Tibial nerve (tissue), 4 donors: ENCODE measurements around the gene GSG1L. TPM values are rescaled to one million over a fixed set of nuclear protein-coding genes. Genes with fewer than 3 reads are reported as not detected.

Source experiments
- DNase-seq, 2 donors: peaks; one replicate each; pipeline ENCODE4 v3.0.0-alpha.2; 2019; ENCODE audit warnings: low spot score in 2 of 2
- H3K27ac ChIP-seq, 4 donors: fragments of 200-600 bp; sonication (generic) in 3 of 4; one replicate each; pipeline ENCODE4 v1.5.1; 2017 to 2019; ENCODE audit warnings: mild to moderate bottlenecking in 1 of 4
- H3K27me3 ChIP-seq, 2 donors: fragments of 200-600 bp; sonication (generic) in 1 of 2; one replicate each; pipeline versions ENCODE4 v1.5.1 to v1.6.0; 2017 to 2019
- H3K36me3 ChIP-seq, 3 donors: fragments of 200-600 bp; sonication (generic); one replicate each; pipeline ENCODE4 v1.5.1; 2018 to 2019
- H3K4me1 ChIP-seq, 4 donors: fragments of 200-600 bp; sonication (generic) in 3 of 4; one replicate each; pipeline ENCODE4 v1.5.1; 2017 to 2019
- H3K4me3 ChIP-seq, 4 donors: fragments of 200-600 bp; sonication (generic) in 3 of 4; one replicate each; pipeline ENCODE4 v1.5.1; 2017 to 2019; ENCODE audit warnings: mild to moderate bottlenecking in 1 of 4, moderate library complexity in 1 of 4
- H3K9me3 ChIP-seq, 4 donors: fragments of 200-600 bp; sonication (generic) in 3 of 4; one replicate each; pipeline ENCODE4 v1.5.1; 2017 to 2019
- EP300 ChIP-seq, 2 donors: sonication (generic); formaldehyde crosslinking; IDR thresholded peaks; one replicate each; pipeline ENCODE4 v1.6.1; 2017; ENCODE audit warnings: antibody characterized with exemption in 2 of 2, mild to moderate bottlenecking in 1 of 2
- POLR2A ChIP-seq, 2 donors: fragments of 450-650 bp; IDR thresholded peaks; one replicate each; pipeline ENCODE4 v1.6.1; 2017; ENCODE audit warnings: antibody characterized with exemption in 2 of 2, mild to moderate bottlenecking in 2 of 2, moderate library complexity in 2 of 2
- WGBS, 2 donors: methylation state at CpG; one replicate each; pipeline ENCODE4 v1.1.5; 2018; 5-methylcytosine and 5-hydroxymethylcytosine counted together
- small RNA-seq: library from RNA; depleted of rRNA; stranded (forward); fragments of <200 nt; gene quantifications from one replicate; pipeline ENCODE3, GENCODE V24; 2016
- total RNA-seq, 4 donors: library from RNA; depleted of rRNA; stranded (reverse); fragments of >200 nt; gene quantifications; one replicate each; pipeline ENCODE4 v1.1.0, GENCODE V29; 2016
- TF ChIP-seq, protein P1 (sequence below), 5 experiments: fragments of 200-600 bp in 3 of 5; fragments of 450-650 bp in 2 of 5; sonication (generic) in 3 of 5; IDR thresholded peaks; one replicate each; pipeline ENCODE4 v1.5.1; 2016 to 2019; ENCODE audit warnings: antibody characterized with exemption in 5 of 5, mild to moderate bottlenecking in 3 of 5, moderate library complexity in 2 of 5

Gene GSG1L
- total RNA-seq, 4 donors from 2014 or later, result not detected

DNA sequence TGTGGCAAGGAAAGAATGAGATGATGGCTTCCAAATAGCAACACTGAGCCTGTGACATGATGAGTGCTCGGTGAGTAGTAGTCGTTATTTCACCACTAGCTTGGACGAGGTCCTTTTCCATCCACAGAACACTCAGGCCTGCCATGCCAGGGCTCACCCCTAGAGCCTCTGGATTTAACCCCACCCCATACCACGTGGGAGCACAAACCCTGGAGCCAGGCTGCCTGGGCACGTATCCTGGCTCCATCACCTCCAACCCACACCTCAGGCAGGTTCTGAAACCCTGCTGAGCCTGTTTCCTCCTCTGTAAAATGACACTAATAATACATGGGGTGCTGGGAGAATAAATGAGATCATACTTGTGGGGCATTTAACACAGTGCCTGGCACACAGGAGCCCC is 321.2 kb downstream of the GSG1L start:
- DNase-seq, result no peak
- TF ChIP-seq, protein P1, sequence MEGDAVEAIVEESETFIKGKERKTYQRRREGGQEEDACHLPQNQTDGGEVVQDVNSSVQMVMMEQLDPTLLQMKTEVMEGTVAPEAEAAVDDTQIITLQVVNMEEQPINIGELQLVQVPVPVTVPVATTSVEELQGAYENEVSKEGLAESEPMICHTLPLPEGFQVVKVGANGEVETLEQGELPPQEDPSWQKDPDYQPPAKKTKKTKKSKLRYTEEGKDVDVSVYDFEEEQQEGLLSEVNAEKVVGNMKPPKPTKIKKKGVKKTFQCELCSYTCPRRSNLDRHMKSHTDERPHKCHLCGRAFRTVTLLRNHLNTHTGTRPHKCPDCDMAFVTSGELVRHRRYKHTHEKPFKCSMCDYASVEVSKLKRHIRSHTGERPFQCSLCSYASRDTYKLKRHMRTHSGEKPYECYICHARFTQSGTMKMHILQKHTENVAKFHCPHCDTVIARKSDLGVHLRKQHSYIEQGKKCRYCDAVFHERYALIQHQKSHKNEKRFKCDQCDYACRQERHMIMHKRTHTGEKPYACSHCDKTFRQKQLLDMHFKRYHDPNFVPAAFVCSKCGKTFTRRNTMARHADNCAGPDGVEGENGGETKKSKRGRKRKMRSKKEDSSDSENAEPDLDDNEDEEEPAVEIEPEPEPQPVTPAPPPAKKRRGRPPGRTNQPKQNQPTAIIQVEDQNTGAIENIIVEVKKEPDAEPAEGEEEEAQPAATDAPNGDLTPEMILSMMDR (IDR thresholded peaks at IDR 0.05), result no peak
- no peaks in the 10 kb centered on the region for H3K27me3 ChIP-seq
- WGBS, 2 donors, result 81 to 83% methylated on average over 5 of the region's 5 CpGs
- no peaks in the 10 kb centered on the region for H3K9me3 ChIP-seq
- H3K4me3 ChIP-seq, result no peak overlapping the region
- peaks cover 0 to 41% (median 0%) of the 10 kb centered on the region in 3 donors for H3K36me3 ChIP-seq
- no peaks in the 10 kb centered on the region for H3K4me1 ChIP-seq
- H3K27ac ChIP-seq, result no peak overlapping the region

DNA sequence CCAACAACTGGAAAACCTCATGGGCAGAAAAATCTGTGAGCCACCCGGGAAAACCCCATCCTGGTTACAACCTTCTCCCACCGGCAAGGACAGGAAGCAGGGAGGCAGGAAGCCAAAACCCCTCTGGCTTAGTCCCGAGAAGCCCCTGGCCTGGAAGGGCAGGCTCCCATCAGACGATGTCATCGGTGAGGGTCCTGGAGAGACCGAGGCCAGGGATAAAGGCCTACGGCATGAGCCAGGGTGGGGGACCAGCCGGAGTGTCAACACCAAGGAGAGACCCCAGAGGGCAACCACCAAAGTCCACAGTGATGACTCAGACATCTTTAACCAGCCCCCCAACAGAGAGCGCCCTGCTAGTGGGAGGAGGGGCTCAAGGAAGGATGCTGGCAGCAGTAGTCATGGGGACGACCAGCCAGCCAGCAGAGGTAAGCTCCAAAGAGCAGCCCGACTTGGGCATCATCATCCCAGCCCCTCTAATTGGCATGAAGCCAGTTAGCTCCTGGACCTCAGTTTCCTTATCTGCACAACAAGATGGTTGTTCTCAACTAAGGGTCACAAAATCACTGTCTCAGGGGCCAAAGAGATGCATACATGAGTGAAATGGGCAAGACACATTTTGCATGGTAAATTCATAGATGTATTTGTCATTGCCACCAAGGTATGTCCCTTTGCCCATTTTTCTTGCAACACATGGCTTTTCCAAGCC is 322.9 kb downstream of the GSG1L start:
- Histone ChIP-seq H3K4me3 (no peak overlapping the region), H3K27me3 (no peaks in the 10 kb centered on the region), H3K36me3 (peaks cover 0 to 43% (median 0%) of the 10 kb centered on the region in 3 donors), H3K9me3 (no peaks in the 10 kb centered on the region), H3K4me1 (no peaks in the 10 kb centered on the region), H3K27ac (no peak overlapping the region)
- 76 to 82% methylated on average over 10 of the region's 11 CpGs for WGBS, 2 donors
- no peak for DNase-seq
- TF ChIP-seq, protein P1 (IDR thresholded peaks at IDR 0.05), result no peak
- TF ChIP-seq EP300 (IDR thresholded peaks at IDR 0.05), result no peak
- TF ChIP-seq POLR2A (IDR thresholded peaks at IDR 0.05), result no peak

DNA sequence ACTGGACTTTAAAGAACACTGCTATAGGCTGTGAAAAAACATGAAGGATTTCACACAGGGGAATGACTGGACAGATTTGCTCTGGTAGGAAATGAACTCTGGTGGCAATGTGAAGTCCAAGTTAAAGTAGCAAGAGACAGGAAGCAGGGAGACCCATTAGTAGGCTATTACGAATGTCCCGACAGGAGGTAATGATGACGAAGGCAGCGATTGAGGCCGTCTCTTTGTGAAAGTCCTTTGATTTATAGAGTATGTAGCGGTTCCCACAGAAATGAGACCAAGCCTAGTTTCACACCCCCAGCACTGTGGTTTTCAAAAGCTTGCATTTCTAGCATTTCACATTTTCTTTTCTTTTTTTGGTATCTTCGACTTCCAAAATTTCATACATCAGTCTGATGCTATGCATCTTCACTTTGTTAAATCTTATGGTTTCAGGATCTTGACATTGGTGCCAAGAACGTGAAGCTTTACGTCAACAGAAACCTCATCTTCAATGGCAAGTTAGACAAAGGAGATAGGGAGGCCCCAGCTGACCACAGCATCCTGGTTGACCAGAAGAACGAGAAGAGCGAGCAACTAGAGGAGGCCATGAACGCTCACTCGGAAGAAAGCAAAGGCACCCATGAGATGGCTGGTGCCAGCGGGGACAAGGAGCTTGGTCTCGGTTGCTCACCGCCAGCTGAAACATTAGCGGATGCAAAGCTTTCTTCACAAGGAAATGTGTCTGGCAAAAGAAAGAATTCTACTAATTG is 323.7 kb downstream of the GSG1L start:
- TF ChIP-seq EP300 (IDR thresholded peaks at IDR 0.05) (no peak), POLR2A (IDR thresholded peaks at IDR 0.05) (no peak)
- TF ChIP-seq, protein P1 (IDR thresholded peaks at IDR 0.05), result no peak
- Histone ChIP-seq H3K4me3 (no peak overlapping the region), H3K27ac (no peak overlapping the region), H3K4me1 (no peaks in the 10 kb centered on the region), H3K9me3 (no peaks in the 10 kb centered on the region), H3K36me3 (peaks cover 0 to 50% (median 0%) of the 10 kb centered on the region in 3 donors), H3K27me3 (no peaks in the 10 kb centered on the region)
- DNase-seq, result no peak
- WGBS, 2 donors, result 92 to 93% methylated on average over 17 of the region's 17 CpGs

DNA sequence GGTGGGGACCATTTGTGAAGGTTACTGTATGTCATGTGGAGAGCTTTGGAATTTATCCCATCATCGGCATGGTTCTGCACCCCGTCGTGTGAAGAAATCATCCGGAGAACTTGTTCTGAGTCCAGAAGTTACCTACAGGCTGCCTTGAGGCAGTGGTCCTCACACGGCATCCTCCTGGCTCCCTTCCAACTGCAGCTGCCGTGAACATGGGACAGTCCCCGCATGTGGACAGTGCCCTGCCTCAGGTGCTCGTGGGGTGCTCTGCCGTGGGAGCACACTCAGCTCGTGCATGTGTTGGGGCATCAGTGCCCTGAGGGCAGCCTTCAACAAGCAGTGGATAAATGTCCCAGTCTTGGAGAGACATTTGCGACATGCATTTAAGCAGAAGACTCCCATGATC is 324.9 kb downstream of the GSG1L start:
- Histone ChIP-seq H3K27ac (no peak overlapping the region), H3K4me3 (no peak overlapping the region), H3K4me1 (no peaks in the 10 kb centered on the region), H3K36me3 (peaks cover 0 to 50% (median 0%) of the 10 kb centered on the region in 3 donors), H3K27me3 (no peaks in the 10 kb centered on the region), H3K9me3 (no peaks in the 10 kb centered on the region)
- 79 to 83% methylated on average over 11 of the region's 11 CpGs for WGBS, 2 donors
- no peak for DNase-seq
- TF ChIP-seq, protein P1 (IDR thresholded peaks at IDR 0.05), result no peak
- TF ChIP-seq EP300 (IDR thresholded peaks at IDR 0.05), result no peak
- no peak for TF ChIP-seq POLR2A (IDR thresholded peaks at IDR 0.05)

Small RNA genes lying within 50 kb of the gene (small RNA-seq; reads per million reads assigned to genes)
- gene RNU6-1241P (not detected), gene RNU6-159P (not detected)

Other genes with a start within 250 kb of the GSG1L start
- gene XPO6, start 148.3 kb upstream of the GSG1L start, total RNA-seq, result 100 to 1,000 TPM; 105 to 166 (median 141) TPM
- gene SBK1, start 228.8 kb upstream of the GSG1L start, total RNA-seq, result under 1 TPM in 2 of 4 donors, not detected in 2; 0.22 to 0.30 TPM